HPDE6-E6E7 (cell line): Measurements from ENCODE around the gene GPR35.
"Not testable (repeated sequence)": the region's sequence is repeated elsewhere in the genome, so short reads cannot be mapped to it uniquely, and the experiment has no call there.

Experiments used
- DNase-seq: peaks from one replicate; pipeline ENCODE4 v3.0.0; 2011; ENCODE audit warnings: missing footprints; ENCODE audit errors: extremely low spot score

Gene GPR35

DNA sequence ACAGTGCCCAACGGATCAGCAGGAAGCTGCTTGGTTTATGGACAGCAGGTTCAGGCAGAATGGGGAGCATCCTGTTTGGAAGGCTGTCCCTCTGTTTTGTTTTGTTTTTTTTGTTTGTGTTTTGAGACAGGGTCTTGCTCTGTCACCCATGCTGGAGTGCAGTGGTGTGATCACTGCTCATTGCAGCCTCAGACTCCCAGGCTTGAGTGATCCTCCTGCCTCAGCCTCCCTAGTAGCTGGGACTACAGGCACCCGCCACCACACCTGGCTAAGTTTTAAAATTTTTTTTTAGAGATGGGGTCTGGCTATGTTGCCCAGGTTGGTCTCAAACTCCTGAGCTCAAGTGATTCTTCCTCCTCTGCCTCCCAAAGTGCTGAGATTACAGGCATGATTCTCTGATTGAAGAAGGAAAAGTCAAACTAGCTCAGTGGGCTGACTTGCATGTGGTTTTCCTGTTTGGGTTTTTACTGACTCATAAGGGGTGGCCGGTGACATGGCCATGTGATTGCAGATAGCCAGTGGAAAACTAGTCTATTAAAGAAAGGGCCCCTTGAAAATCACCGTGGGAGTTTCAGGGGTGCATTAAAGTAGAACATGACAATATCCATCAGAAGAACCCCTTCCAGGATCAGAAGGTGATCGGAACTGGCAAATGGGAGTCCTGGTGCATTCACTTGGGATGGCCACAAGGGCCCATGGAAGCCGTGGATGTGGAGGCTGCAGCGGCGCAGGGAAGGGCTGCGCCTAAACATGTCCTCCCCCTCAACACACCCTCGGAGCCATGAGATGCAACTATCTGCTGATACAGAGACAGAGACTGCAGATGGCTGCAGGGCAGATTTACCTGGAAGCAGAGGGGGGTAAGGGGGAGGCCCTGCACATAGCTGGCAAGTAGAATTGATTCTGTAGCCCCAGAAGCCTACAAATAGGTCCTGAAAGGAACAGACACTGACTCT, 30.9 kb downstream of the GPR35 start:
- DNase-seq = no peak

DNA sequence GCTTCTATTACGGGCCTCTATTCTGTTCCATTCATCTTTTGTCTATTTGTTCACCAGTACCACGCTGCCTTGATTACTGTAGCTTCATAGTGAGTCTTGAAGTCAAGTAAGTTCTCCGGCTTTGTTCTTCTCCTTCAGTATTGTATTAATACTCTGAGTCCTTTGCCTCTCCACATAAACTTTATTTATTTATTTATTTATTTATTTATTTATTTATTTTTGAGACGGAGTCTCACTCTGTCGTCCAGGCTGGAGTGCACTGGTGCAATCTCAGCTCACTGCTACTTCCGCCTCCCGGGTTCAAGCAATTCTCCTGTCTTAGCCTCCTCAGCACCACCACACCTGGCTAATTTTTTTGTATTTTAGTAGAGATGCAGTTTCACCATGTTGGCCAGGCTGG, 34.6 kb downstream of the GPR35 start:
- not testable (repeated sequence) for DNase-seq

DNA sequence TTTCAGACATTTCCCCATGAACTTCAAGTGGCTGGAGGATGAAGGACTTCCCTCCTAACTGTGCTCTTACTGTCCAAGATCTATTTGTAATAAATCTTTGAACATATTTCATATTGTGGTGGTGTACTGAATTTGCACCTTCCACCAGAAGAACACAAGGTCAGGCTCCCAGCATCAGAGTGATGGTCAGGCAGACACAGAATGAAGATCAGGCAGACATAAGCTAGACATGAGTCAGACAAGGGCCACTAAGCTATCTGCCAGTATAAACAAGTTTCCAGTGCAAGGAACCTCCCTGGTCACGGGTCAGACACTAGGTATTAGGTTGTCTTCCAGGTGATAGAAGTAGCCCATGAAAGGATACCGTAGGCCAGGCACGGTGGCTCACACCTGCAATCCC, 37.4 kb downstream of the GPR35 start:
- no peak for DNase-seq

DNA sequence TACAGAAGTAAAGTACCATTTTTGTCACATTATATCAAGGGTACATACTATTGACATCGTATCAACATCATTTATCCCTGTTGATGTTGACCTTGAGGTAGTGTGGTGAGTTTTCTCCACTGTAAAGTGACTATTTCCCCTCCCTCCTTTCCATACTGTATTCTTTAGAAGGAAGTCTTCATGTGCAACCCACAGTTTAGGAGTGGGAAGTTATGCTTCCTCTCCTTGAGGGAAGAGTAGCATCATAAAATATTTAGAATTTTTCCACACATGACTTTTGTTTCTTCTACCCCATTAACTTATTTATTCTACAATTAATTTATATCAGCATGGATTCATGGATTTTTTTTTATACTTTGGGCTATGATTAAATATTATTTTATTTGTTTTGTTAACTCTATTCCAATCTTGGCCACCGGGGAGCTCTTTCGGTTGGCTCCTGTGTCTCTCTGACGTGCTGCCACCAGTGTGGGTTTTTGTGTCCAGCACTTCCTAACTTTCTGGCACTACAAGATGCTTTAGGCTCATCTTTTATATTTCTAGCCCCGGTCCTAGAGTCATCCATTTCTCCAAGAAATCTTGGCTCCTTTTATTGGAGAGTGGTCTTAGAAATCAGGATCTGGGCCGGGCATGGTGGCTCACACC, 38.4 kb downstream of the GPR35 start:
- no peak for DNase-seq

DNA sequence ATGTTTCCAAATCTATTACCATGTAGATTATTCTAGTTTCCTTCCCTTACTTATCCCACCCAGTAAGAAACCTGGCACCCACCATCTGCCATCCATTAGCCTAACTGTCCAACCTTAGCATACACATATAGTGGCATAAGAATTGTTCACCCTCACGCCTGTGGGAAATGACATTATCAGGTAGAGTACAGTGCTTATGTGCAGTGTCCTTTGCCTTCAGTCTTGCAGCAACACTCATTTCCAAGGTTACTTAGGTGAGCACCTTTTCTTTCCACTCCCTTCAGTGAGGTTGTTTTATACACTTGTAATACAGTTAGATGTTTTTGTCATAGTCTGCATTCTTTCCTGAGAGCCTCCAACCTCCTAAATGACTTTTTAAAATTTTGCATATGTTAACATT, 39.3 kb downstream of the GPR35 start:
- DNase-seq = no peak

DNA sequence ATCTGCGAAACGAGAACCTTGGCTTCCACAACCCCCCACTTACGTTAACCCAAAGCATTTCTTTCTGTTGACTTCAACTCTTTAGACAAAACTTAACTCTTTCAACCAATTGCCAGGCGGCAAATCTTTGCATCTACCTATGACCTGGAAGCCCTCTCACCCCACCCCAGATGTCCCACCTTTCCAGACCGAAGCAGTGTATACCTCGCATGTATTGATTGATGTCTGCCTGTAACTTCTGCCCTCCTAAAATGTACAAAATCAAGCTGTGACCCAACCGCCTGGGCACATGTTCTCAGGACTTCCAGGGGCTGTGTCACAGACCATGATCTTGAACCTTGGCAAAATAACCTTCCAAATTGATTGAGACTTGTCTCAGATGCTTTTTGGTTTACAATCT, 45.1 kb downstream of the GPR35 start:
- DNase-seq = no peak

DNA sequence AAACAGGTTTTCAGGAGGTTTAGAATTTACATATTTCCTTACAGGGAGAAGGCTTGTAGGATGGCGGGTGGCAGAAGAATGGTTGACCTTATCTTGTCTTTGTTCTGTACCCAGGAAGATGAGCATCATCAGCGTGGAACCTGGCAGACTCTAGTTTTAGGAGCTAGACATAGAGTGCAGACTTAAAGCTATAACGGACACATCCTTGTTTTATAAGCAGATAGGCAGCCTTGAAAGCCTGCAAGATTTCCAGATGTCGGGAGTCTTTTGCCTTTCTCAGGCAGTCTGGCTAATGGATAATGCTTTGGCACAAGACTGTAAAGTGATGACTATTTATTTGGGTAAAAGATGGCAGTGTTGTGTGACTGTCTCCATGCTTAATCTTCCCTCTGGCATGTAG, 45.7 kb downstream of the GPR35 start:
- no peak for DNase-seq

DNA sequence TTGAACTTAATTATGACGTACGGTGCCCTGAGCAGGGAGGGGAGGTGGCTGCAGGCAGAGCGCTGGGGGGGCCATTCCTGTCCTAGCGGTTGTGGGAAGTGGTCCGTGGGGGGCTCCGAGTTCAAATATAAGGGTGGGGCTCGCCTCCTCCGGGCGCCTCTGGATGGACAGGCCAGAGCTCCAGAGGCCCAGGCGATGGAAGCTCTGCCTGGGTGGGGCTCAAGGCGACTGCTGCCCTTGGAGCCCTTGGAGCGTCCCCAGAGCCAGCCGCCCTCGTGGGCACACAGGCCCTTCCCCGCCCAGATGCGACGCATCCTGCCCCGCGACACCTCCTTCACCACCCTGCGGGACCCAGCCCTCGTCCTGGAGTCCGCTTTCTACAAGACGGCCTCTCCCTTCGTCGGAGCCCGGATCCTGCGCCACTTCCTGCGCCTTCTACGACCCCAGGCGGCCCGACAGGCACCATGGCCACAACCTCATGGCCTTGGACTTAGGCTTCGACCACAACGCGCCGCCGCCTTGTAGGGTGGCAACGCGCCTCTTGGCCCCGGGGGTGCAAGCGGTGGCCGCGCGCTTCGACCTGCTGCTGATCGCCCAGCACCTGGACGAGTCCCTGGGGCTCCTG, 46.9 kb downstream of the GPR35 start:
- no peak for DNase-seq

DNA sequence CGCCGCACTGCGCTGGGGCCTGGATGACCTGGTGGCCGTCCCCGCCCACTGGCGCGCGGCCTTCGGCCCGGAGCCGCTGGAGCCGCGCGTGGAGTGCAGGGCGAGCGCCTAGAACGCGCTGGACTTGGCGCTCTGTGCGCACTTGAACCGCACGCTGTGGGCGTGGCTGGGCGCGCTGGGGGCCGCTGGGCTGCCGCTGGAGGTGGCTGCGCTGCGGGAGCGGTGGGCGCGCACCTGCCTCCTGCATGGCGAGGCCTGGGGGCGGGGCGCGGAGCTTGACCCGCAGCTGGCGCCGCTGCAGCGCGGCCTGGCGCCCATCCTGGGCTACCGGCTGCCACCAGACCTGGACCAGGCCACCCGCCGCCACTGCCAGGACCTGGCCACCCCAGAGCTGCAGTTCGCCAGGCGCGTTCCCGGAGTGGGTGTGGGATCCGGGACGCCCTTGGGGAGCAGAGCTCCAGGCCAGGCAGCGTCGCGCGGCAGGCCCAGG, 47.5 kb downstream of the GPR35 start:
- DNase-seq = no peak

DNA sequence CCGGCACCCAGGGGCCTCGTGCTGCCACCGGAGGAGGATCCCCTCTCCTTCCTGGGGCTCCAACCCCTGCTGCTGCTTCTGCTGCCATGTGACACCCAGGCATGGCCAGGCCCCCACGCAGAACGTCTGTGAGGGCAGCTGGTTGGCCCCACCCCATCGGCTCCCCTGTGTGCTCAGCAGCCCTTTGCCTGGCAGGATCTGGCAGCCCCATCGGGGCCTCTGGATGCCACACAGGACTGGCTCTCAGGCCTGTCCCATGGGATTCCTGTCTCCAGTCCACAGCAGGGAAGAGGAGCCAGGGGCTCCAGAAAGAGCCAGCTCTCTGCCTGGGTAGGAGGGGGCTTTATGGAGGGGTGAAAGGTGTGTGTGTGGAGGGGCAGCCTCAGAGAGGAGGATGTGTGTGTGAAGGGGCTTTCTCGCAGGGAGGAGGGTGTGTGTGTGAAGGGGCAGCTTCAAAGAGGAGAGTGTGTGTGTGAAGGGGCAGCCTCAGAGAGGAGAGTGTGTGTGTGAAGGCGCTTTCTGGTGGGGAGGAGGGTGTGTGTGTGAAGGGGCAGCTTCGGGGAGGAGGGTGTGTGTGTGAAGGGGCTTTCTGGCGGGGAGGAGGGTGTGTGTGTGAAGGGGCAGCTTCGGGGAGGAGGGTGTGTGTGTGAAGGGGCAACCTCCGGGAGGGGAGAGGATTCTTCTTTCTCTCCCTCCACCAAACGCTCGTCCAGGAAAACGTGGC, 49.3 kb downstream of the GPR35 start:
- DNase-seq = not testable (repeated sequence)

DNA sequence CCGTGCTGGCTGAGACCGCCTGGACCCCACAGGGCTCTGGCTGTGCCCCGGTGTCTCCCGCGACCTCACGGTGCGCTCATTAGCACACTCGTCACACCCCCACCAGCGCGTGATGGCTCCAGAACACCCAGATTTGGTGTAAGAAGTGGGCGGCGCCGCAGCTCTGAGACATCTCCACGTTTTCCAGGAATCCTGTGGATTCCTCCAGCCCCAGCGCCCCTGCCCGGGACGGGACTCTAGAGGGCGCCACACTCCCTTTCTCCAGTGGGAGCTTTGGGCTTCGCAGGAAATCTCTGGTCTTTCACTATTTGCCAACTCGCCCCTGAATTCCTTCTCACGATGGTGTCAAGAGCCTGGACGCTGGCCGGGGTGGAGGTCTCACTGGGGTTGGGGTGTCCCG, 50.1 kb downstream of the GPR35 start:
- not testable (repeated sequence) for DNase-seq

DNA sequence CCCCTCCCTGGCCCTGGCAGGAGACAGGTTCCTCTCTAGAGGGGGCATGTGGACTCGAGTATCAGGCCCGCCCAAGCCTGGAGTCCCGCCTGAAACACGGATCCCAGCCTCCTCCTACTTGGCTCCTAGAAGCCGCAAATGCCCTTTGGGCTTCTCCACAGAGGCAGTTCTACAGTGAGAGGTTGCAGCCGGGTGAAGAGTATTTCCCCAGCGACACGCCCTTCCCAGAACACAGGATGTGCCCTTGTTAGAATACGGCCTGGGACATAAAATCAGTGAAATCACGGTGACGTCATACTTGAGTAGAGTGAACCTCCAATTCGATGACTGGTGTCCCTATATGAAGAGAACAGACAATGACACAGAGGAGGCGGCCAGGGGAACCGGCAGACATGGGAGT, 52.8 kb downstream of the GPR35 start:
- DNase-seq = not testable (repeated sequence)

DNA sequence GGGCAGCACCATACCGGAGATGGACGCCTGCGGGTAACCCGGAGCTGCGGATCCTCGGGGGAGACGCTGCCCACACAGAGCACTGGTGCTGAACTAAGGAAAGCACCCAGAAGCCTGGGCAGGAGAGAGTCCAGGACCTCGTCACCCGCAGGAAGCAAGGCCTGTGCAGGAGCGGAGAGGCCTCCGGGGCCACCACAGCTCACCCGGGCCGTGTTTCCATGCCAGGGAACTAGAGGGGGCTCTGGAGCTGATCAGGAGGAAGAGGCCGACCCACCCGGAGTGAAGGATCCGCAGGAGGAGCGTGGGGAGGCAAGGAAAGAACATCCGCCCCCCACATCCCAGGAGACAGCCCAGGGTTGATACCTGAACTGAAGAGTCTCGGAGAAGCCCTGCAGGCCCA, 53.6 kb downstream of the GPR35 start:
- not testable (repeated sequence) for DNase-seq

DNA sequence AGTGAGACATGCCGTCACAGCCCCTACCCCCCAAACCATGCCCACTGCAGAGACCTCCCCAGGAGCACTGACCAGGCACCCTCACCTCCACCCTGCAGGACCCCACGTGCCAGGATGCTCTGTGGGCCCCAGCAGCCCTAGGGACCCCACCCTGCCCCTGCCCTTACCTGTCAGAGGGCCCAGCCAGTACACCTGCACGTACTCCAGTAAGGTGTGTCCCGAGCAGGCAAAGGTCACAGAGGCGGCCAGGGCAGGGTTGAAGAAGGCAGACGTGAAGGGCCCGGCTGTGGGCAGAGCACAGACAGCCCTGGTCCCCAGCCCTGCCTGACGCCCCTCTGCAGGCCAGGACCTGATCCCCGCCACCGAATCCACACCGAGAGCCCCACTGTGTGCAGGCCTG, 54.9 kb downstream of the GPR35 start:
- DNase-seq = not testable (repeated sequence)
